GM18519 (cell line): ENCODE data around the gene RIIAD1.
"Not testable (repeated sequence)": the region's sequence is repeated elsewhere in the genome, so short reads cannot be mapped to it uniquely, and the experiment has no call there.

ENCODE experiments used
- ATAC-seq: cut with Tn5 transposase; IDR thresholded peaks from one replicate; pipeline ENCODE4 v1.9.1; 2021; ENCODE audit warnings: mild to moderate bottlenecking, moderate library complexity; ENCODE audit not compliant: unreplicated experiment, low FRiP score

Gene RIIAD1

GRCh38 chr1:151720974-151721787 is at the start of gene RIIAD1:
TSS of gene RIIAD1 (plus strand) at chr1:151721522. CDS start at chr1:151721537, 15 bp downstream.
- no peak for ATAC-seq

- no peak for ATAC-seq
Observed at GRCh38 chr1:151673407-151673806, 47.9 kb upstream of the RIIAD1 start.

DNA sequence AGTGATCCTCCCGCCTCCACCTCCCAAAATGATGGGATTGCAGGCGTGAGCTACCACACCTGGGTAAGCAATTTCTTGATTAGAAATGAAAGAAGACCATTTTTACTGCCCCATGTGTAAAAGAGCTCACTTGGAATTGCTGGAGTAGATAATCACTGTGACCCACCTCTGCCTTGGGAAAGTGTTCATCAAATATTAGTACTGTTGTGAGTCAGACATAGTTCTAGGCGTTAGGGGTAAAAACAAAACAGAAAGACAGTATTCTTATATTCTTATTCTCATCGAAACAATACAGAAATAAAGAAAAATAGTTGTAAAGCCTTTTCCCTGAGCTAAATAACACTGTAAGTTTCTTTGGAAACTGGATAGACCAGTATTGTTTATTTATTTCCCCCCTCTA is 40.9 kb upstream of the RIIAD1 start:
- ATAC-seq, result no peak

DNA sequence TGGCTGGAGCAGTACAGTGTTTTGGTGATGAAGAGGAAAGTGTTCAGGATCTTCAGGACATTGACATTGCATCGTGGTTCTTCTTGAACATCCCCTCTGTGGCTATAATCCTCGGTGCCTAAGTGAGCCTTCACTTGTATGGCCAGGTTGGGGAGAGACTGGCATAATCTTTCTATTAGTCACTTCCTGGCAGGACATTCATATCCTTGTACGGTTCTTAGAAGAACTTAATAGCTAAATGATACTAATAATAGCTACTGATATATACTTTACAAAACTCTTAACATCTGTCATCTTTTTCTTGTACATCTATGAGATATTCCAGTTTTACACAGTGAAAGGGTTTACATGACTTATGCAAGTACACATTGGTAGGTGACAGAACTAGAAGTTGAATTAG is 40.5 kb upstream of the RIIAD1 start:
- no peak for ATAC-seq

- ATAC-seq, result no peak
Observed at GRCh38 chr1:151681923-151682322, 39.4 kb upstream of the RIIAD1 start.

DNA sequence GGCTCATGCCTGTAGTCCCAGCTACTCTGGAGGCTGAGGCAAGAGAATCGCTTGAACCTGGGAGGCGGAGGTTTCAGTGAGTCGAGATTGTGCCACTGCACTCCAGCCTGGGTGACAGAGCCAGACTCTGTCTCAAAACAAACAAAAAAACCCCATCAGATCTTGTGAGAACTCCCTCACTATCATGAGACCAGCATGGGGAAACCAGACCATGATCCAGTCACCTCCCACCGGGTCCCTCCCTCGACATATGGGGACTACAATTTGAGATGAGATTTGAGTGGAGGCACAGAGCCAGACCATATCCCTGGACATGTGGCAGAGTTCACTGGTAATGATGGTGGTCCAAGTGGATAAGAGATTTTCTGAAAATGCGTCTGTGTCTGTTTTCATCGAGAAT is 38.4 kb upstream of the RIIAD1 start:
- not testable (repeated sequence) for ATAC-seq

DNA sequence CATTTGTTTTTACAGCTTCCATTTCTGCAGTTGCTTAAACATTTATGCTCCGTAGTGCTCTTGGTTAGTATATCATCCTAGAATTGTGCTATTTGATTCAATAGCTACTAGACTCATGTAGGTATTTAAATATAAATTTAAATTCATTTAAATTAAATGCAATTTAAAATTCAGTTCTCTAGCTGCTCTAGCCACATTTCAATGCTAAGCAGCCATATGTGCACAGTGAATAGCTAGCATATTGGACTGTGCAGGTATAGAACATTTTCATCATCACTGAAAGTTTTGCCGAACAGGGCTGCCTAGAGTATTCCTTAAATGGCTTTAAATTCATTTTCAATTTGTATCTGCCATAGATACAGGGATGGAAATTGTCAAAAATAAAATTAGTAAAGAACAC is 37.2 kb upstream of the RIIAD1 start:
- ATAC-seq, result no peak

DNA sequence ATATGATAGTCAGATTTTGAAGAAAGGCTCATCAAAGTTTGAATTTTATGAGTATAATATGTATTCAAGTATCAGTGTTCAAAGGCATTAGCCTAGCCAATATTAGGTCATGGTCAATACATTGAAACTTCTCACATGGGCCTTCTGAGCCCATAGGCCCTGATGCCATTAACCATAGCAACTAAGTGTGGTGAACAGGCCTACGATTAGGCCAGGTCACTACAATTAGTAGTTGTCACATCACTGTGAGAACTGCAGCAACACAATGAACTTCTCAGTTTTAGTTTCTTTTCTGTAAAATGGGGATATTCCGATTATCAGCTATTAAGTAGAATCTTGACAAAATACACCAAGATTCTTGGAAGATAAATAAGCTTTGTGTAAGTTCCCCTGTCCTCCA is 34.8 kb upstream of the RIIAD1 start:
- no peak for ATAC-seq

DNA sequence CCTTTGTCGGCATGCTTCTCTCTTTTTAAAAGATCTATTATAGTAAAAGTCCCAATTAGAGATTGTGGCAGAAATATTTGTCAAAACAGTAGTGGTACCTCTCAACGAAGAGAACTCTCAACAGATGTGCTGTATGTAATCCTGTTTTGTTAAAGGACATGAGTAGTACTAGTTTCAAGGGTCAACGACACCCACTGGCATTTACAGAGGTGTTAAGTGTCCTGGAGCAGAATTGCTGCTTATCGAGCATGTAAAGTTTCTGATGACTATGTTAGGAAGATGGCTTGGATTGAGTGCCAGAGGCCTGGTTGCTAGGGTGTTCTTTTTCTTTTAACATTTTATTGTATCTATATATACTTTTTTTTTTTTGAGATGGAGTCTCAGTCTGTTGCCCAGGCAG is 31.8 kb upstream of the RIIAD1 start:
- no peak for ATAC-seq

DNA sequence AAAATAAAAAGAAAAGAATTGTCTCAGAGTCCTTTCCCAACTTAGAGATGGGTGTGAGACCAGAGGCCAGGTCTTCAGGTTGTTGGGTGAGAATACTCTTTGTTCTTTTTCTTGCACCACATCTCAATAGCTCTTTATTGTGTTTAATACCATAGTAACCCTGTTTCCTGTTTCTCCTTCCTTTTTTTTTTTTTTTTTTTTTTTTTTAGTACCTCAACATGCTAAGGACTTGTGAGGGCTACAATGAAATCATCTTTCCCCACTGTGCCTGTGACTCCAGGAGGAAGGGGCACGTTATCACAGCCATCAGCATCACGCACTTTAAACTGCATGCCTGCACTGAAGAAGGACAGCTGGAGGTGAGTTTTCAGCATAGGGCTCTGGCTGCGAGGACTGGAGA is 29.1 kb upstream of the RIIAD1 start:
- no peak for ATAC-seq

GRCh38 chr1:151693057-151693651 is 28.2 kb upstream of the RIIAD1 start:
- no peak for ATAC-seq

- no peak for ATAC-seq
Observed at GRCh38 chr1:151701515-151701914, 19.8 kb upstream of the RIIAD1 start.

DNA sequence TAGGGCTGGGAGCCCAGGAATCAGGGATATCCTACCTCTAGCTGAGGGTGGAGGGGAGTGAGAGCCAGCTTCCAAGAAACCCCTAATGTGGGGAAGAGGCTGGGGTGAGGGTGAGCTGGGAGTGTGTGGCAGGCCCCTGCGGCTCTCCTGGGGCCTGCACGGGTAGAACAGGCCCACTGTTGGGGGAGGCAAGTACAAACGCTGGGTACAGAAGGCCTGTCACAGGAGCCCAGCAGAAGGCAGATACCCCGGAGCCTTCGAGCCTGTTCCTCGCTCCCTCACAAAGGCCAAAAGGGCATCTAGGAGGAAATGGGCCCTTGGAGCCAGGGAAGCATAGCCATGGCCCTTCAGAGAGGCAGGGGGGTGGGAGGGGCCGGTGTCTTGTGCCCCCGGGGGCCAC is 18.4 kb upstream of the RIIAD1 start:
- no peak for ATAC-seq

- ATAC-seq, result no peak
Observed at GRCh38 chr1:151703813-151704212, 17.5 kb upstream of the RIIAD1 start.

GRCh38 chr1:151704246-151704645 is 17.1 kb upstream of the RIIAD1 start:
- no peak for ATAC-seq

DNA sequence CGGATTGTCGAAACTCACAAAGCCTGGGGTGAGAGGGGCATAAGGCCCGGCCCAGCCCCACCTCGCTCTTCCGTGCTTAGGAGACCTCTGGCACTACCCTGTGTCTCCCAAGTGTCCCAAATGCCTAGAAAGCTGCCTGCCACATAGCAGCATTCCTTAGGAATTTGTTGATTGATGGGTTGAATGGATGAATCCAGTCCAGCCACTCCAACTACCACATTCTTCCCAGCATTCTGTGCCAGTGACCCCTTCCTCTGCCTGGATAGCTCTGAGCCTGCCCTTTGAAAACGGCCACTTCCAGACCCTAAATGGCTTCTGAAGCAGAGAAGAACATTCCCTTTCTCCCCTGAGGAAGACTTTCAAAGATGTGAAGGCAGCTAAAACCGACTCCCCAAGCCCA is 16.2 kb upstream of the RIIAD1 start:
- no peak for ATAC-seq

- ATAC-seq, result no peak
Observed at GRCh38 chr1:151705753-151706463, 15.4 kb upstream of the RIIAD1 start.

GRCh38 chr1:151706464-151707415 is 14.6 kb upstream of the RIIAD1 start:
- no peak for ATAC-seq

DNA sequence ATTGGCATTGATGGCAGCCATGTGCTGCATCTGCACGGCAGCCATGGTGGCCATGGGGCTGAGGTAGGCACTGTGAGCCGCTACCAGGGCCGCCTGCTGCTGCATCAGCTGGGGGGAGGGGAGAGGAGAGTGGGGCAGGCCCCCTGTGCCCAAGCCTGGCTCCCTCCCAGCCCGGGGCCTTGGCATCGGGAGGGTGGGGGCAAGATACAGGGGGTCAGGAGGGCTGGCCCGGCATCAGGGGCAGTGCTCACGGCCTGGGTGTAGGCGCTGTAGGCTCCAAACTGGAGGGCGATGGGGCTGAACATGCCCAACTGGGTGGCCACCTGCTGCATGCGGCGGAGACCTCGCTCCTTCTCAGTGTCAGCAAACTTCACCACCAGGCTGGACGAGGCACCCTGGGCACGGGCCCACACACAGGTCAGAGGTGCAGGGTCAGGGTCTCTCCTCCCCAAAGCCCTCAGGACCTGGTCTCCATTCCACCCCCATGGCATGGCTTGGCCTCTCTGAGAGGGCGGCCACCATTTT is 13.7 kb upstream of the RIIAD1 start:
- ATAC-seq, result no peak

GRCh38 chr1:151708891-151709290 is 12.4 kb upstream of the RIIAD1 start:
- ATAC-seq, result no peak
